Measurements from ENCODE around the gene TYROBP. TPM values are rescaled to one million over a fixed set of nuclear protein-coding genes. Genes with fewer than 3 reads are reported as not detected.

The TYROBP gene
- total RNA-seq, 4 donors from 2014 or later: 4.5 to 95.9 (median 33.8) TPM

Small RNA genes within 50 kb of the gene (small RNA-seq; reads per million reads assigned to genes)
- gene AF038458.1: 0 reads per million in 4 donors
- 0 reads per million in 4 donors for gene RN7SL402P

Other genes starting within 250 kb of the TYROBP start
- gene UPK1A, start 241.8 kb downstream of the TYROBP start, total RNA-seq: 10 to 100 TPM in 1 of 4 donors, 1 to 10 TPM in 2, not detected in 1; 4.6 to 18.7 (median 9.8) TPM
- gene ZBTB32, start 203.7 kb downstream of the TYROBP start, total RNA-seq: under 1 TPM in 1 of 4 donors, not detected in 3; 0.38 TPM
- gene KMT2B, start 190.3 kb downstream of the TYROBP start, total RNA-seq: 10 to 100 TPM in 3 of 4 donors, 1 to 10 TPM in 1; 7.5 to 33.7 (median 15.6) TPM
- gene IGFLR1, start 165.8 kb downstream of the TYROBP start, total RNA-seq: 1 to 10 TPM in 3 of 4 donors, under 1 TPM in 1; 0.87 to 4.8 (median 4.3) TPM
- 10 to 100 TPM; 10.2 to 19.0 (median 17.5) TPM for gene U2AF1L4, start 162.9 kb downstream of the TYROBP start, total RNA-seq
- 10 to 100 TPM; 23.3 to 33.9 (median 32.3) TPM for gene PSENEN, start 162.6 kb downstream of the TYROBP start, total RNA-seq
- gene LIN37, start 159.7 kb downstream of the TYROBP start, total RNA-seq: 10 to 100 TPM in 2 of 4 donors, 1 to 10 TPM in 2; 5.7 to 13.4 (median 9.5) TPM
- gene HSPB6, start 151.3 kb downstream of the TYROBP start, total RNA-seq: 10 to 100 TPM in 1 of 4 donors, 1 to 10 TPM in 3; 1.7 to 21.9 (median 3.6) TPM
- 1 to 10 TPM; 3.7 to 9.7 (median 8.6) TPM for gene PROSER3, start 150.1 kb downstream of the TYROBP start, total RNA-seq
- gene ARHGAP33, start 132.7 kb downstream of the TYROBP start, total RNA-seq: 1 to 10 TPM; 1.3 to 8.4 (median 2.3) TPM
- gene PRODH2, start 95.5 kb downstream of the TYROBP start, total RNA-seq: not detected
- not detected for gene NPHS1, start 55.8 kb downstream of the TYROBP start, total RNA-seq
- gene KIRREL2, start 51.4 kb downstream of the TYROBP start, total RNA-seq: under 1 TPM in 1 of 4 donors, not detected in 3; 0.57 TPM
- 1 to 10 TPM in 1 of 4 donors, under 1 TPM in 2, not detected in 1; 0.44 to 1.7 (median 0.76) TPM for gene APLP1, start 39.7 kb downstream of the TYROBP start, total RNA-seq
- gene NFKBID, start 7.8 kb downstream of the TYROBP start, total RNA-seq: 10 to 100 TPM in 2 of 4 donors, 1 to 10 TPM in 2; 4.0 to 29.4 (median 11.6) TPM
- 1 to 10 TPM in 1 of 4 donors, not detected in 3; 1.3 TPM for gene HCST, start 5.8 kb downstream of the TYROBP start, total RNA-seq
- 10 to 100 TPM in 1 of 4 donors, 1 to 10 TPM in 3; 5.6 to 12.4 (median 7.5) TPM for gene LRFN3, start 28.1 kb upstream of the TYROBP start, total RNA-seq
- 10 to 100 TPM; 17.6 to 40.1 (median 29.6) TPM for gene SDHAF1, start 86.9 kb upstream of the TYROBP start, total RNA-seq
- under 1 TPM in 3 of 4 donors, not detected in 1; 0.26 to 0.95 (median 0.57) TPM for gene SYNE4, start 100.5 kb upstream of the TYROBP start, total RNA-seq
- 10 to 100 TPM; 14.6 to 28.6 (median 18.8) TPM for gene ALKBH6, start 105.9 kb upstream of the TYROBP start, total RNA-seq
- gene CLIP3, start 124.6 kb upstream of the TYROBP start, total RNA-seq: 10 to 100 TPM in 1 of 4 donors, 1 to 10 TPM in 2, under 1 TPM in 1; 0.80 to 15.3 (median 2.7) TPM
- 1 to 10 TPM; 2.8 to 4.8 (median 3.6) TPM for gene THAP8, start 146.0 kb upstream of the TYROBP start, total RNA-seq
- gene WDR62, start 146.6 kb upstream of the TYROBP start, total RNA-seq: 1 to 10 TPM; 1.1 to 4.8 (median 3.5) TPM
- gene OVOL3, start 202.8 kb upstream of the TYROBP start, total RNA-seq: not detected
- 10 to 100 TPM; 41.7 to 58.0 (median 47.6) TPM for gene POLR2I, start 206.6 kb upstream of the TYROBP start, total RNA-seq
- 100 to 1,000 TPM in 3 of 4 donors, 10 to 100 TPM in 1; 97.9 to 157 (median 117) TPM for gene TBCB, start 207.2 kb upstream of the TYROBP start, total RNA-seq
- 100 to 1,000 TPM; 211 to 284 (median 266) TPM for gene CAPNS1, start 231.8 kb upstream of the TYROBP start, total RNA-seq
- 10 to 100 TPM in 1 of 4 donors, 1 to 10 TPM in 3; 2.0 to 15.8 (median 3.1) TPM for gene COX7A1, start 244.2 kb upstream of the TYROBP start, total RNA-seq

Measured in esophagus squamous epithelium (tissue), 4 donors.